Measurements from ENCODE around the gene ICE2.

The ICE2 gene

GRCh38 chr15:60480149-60480548 lies 1.2 kb upstream of the ICE2 start:
- Histone ChIP-seq H3K9ac (ENCODE audit: low read depth, low read length, poor library complexity, severe bottlenecking) (peak overlapping the region; percentile 98), H3K4me1 (ENCODE audit: insufficient read depth, low read length, poor library complexity, severe bottlenecking) (peaks cover 38% of the 10 kb centered on the region), H2AFZ (ENCODE audit: low read length) (no peak overlapping the region), H3K79me2 (ENCODE audit: insufficient read depth, low read length) (peaks cover 41% of the 10 kb centered on the region), H3K9me3 (ENCODE audit: insufficient read depth, low read depth, low read length) (no peaks in the 10 kb centered on the region), H3K36me3 (ENCODE audit: insufficient read depth, low read length) (no peaks in the 10 kb centered on the region), H3K4me3 (ENCODE audit: low read length, poor library complexity, severe bottlenecking) (peak overlapping the region; percentile 96), H3F3A (ENCODE audit: low read depth) (no peaks in the 10 kb centered on the region), H3K9me2 (replicated peaks; ENCODE audit: low read depth, low read length) (no peaks in the 10 kb centered on the region), H3K4me2 (ENCODE audit: low read depth, low read length, poor library complexity, severe bottlenecking) (peak overlapping the region; percentile 96), H3K27me3 (ENCODE audit: insufficient read depth, low read length, poor library complexity, severe bottlenecking) (no peaks in the 10 kb centered on the region), H4K20me1 (ENCODE audit: insufficient read depth, low read length, poor library complexity, severe bottlenecking) (peaks cover 5% of the 10 kb centered on the region)
- TF ChIP-seq EZH2phosphoT487 (IDR thresholded peaks at IDR 0.05; ENCODE audit: borderline replicate concordance): no peak
- TF ChIP-seq CTCF (conservative IDR thresholded peaks at IDR 0.05; ENCODE audit: low read length): no peak

- no peaks in the 10 kb centered on the region for H3K9me3 ChIP-seq (ENCODE audit: insufficient read depth, low read depth, low read length)
- peak overlapping the region; percentile 93 for H2AFZ ChIP-seq (ENCODE audit: low read length)
- peaks cover 8% of the 10 kb centered on the region for H4K20me1 ChIP-seq (ENCODE audit: insufficient read depth, low read length, poor library complexity, severe bottlenecking)
- no peaks in the 10 kb centered on the region for H3F3A ChIP-seq (ENCODE audit: low read depth)
- H3K9me2 ChIP-seq (replicated peaks; ENCODE audit: low read depth, low read length): no peaks in the 10 kb centered on the region
- H3K9ac ChIP-seq (ENCODE audit: low read depth, low read length, poor library complexity, severe bottlenecking): peak overlapping the region; percentile 98
- H3K4me2 ChIP-seq (ENCODE audit: low read depth, low read length, poor library complexity, severe bottlenecking): peak overlapping the region; percentile 96
- peaks cover 47% of the 10 kb centered on the region for H3K79me2 ChIP-seq (ENCODE audit: insufficient read depth, low read length)
- peak overlapping the region; percentile 96 for H3K4me3 ChIP-seq (ENCODE audit: low read length, poor library complexity, severe bottlenecking)
- no peaks in the 10 kb centered on the region for H3K36me3 ChIP-seq (ENCODE audit: insufficient read depth, low read length)
- no peak for TF ChIP-seq CTCF (conservative IDR thresholded peaks at IDR 0.05; ENCODE audit: low read length)
- H3K4me1 ChIP-seq (ENCODE audit: insufficient read depth, low read length, poor library complexity, severe bottlenecking): peaks cover 44% of the 10 kb centered on the region
- no peaks in the 10 kb centered on the region for H3K27me3 ChIP-seq (ENCODE audit: insufficient read depth, low read length, poor library complexity, severe bottlenecking)
Observed at GRCh38 chr15:60479361-60480110, 594 bp upstream of the ICE2 start.

- Histone ChIP-seq H3K27me3 (ENCODE audit: insufficient read depth, low read length, poor library complexity, severe bottlenecking) (no peaks in the 10 kb centered on the region), H3K9me2 (replicated peaks; ENCODE audit: low read depth, low read length) (no peaks in the 10 kb centered on the region), H3K9ac (ENCODE audit: low read depth, low read length, poor library complexity, severe bottlenecking) (peak overlapping the region; percentile 98), H2AFZ (ENCODE audit: low read length) (peak overlapping the region; percentile 93), H3K4me3 (ENCODE audit: low read length, poor library complexity, severe bottlenecking) (peak overlapping the region; percentile 96), H4K20me1 (ENCODE audit: insufficient read depth, low read length, poor library complexity, severe bottlenecking) (peaks cover 8% of the 10 kb centered on the region), H3K9me3 (ENCODE audit: insufficient read depth, low read depth, low read length) (no peaks in the 10 kb centered on the region), H3F3A (ENCODE audit: low read depth) (no peaks in the 10 kb centered on the region), H3K4me2 (ENCODE audit: low read depth, low read length, poor library complexity, severe bottlenecking) (peak overlapping the region; percentile 91), H3K4me1 (ENCODE audit: insufficient read depth, low read length, poor library complexity, severe bottlenecking) (peaks cover 44% of the 10 kb centered on the region), H3K79me2 (ENCODE audit: insufficient read depth, low read length) (peaks cover 61% of the 10 kb centered on the region), H3K36me3 (ENCODE audit: insufficient read depth, low read length) (peaks cover 1% of the 10 kb centered on the region; the same call in 1 of the 2 replicates)
- TF ChIP-seq EZH2phosphoT487 (IDR thresholded peaks at IDR 0.05; ENCODE audit: borderline replicate concordance) (no peak), CTCF (conservative IDR thresholded peaks at IDR 0.05; ENCODE audit: low read length) (no peak)
Observed at GRCh38 chr15:60477916-60478565, 901 bp downstream of the ICE2 start.

Measured in Loucy (cell line).